ENCODE data around the gene PIGC. TPM values are rescaled to one million over a fixed set of nuclear protein-coding genes. Genes with fewer than 3 reads are reported as not detected.

PIGC gene
- total RNA-seq, 1 donor = 25.2 TPM

DNA sequence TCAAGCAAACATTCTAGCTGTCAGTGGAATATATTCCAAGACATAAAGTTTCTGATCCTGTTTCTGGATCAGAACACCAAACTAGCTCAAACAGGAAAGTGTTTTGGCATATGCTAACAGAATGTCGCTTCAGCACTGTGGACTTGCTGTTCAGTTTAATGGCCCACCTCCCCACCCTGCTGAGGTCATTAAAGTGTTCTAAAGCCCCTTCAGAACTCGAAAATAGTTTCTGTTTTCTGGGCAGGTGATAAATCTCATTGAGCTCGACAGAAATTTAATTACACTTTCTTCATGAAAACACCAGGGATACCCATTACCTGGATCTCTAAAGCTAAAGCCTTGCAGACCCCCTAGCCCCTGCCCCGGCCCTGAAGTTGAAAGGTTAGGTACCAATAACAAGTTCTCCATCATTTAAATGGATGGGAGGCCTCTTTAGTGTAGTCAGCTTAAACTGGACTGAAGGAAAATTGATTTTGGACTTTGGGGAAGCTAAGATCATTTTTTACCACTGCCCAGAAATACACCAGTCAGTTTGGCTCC lies 27.3 kb downstream of the PIGC start:
- DNase-seq (ENCODE audit: low read depth) = no peak
- TF ChIP-seq, protein P1, sequence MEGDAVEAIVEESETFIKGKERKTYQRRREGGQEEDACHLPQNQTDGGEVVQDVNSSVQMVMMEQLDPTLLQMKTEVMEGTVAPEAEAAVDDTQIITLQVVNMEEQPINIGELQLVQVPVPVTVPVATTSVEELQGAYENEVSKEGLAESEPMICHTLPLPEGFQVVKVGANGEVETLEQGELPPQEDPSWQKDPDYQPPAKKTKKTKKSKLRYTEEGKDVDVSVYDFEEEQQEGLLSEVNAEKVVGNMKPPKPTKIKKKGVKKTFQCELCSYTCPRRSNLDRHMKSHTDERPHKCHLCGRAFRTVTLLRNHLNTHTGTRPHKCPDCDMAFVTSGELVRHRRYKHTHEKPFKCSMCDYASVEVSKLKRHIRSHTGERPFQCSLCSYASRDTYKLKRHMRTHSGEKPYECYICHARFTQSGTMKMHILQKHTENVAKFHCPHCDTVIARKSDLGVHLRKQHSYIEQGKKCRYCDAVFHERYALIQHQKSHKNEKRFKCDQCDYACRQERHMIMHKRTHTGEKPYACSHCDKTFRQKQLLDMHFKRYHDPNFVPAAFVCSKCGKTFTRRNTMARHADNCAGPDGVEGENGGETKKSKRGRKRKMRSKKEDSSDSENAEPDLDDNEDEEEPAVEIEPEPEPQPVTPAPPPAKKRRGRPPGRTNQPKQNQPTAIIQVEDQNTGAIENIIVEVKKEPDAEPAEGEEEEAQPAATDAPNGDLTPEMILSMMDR (IDR thresholded peaks at IDR 0.05; ENCODE audit: insufficient read depth, low read length) = no peak
- H3K4me3 ChIP-seq (ENCODE audit: low read depth, low read length) = no peak overlapping the region

DNA sequence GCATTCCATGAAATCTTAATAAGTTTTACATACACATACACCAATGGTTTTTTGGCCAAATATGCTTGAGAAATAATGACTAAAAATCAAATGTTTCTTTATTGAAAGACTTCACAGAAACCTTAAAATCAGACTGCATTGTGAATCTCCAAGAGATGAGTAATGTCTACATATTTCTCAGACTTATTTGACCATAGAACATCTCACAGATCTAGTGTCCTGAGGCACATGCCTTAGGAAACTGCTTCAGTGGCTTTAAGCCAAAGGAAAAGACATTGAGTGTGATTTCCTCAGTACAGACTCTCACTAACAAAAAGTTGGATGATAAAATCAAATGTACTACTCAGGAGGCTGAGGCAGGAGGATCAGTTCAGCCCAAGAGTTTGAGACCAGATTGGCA lies 29.5 kb downstream of the PIGC start:
- TF ChIP-seq, protein P1 (IDR thresholded peaks at IDR 0.05; ENCODE audit: insufficient read depth, low read length) = no peak
- H3K4me3 ChIP-seq (ENCODE audit: low read depth, low read length) = no peak overlapping the region
- no peak for DNase-seq (ENCODE audit: low read depth)

DNA sequence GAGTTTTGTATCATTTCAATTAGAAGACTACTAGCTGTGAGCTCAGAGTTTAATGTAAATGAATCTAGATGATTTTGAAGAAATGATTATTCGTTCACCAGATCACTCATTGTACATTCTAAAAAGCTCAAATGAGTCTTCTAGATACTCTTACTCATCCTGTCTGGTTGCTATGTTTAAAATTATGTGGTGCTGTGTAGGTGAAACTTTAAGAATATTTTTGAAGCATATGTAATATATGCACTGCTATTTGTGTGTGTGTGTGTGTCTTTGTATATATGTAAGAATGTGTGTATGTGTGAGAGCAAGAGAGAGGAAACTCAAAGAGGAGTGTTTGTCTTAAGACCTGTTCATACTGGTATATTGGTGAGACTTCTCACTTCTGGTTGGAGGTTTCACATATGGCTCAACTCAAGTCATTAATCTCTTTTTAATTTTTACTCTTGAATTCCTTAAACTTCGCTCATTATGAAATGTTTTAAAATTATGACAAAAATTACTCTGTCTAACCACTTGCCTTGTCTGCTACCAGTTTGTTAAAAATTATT lies 32.0 kb downstream of the PIGC start:
- DNase-seq (ENCODE audit: low read depth) = no peak
- H3K4me3 ChIP-seq (ENCODE audit: low read depth, low read length) = no peak overlapping the region
- TF ChIP-seq, protein P1 (IDR thresholded peaks at IDR 0.05; ENCODE audit: insufficient read depth, low read length) = no peak

DNA sequence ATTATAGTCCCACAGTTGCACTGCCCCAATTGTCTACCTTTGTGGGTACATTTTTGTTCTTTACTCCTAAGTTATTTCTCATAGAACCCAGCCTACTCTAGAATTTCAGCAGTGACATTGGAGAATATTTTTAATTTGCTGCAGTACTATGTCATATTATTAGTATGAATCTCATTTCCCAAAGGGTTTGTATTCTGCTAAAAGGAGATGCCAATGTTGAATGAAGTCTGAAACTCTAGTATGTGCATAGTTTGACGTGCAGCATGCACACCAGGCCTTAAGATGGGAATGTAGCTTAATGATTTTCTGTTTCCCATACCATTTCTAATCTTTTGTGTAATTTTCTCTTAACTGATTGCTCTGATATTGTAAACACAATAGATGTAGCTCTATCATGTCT lies 33.8 kb downstream of the PIGC start:
- TF ChIP-seq, protein P1 (IDR thresholded peaks at IDR 0.05; ENCODE audit: insufficient read depth, low read length) = no peak
- no peak for DNase-seq (ENCODE audit: low read depth)
- no peak overlapping the region for H3K4me3 ChIP-seq (ENCODE audit: low read depth, low read length)

DNA sequence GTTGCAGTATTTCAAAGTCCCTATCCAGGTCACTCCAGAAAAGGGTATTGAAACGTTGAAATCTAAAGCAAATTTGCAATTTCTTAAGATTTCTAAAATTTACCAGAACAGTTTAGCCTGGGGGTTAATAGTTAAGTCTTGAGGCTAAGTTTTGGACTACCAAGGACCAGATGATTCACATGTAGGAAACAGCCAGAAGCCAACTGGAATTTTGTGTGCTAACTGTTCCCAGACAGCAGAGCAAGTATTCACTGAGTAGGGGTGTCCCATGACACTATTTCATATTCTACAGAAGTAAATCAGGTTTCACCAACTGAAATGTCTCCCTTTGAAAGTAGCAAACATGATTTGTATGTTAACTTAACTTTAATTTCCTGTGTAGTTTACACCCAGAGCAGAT lies 34.9 kb downstream of the PIGC start:
- peak; percentile 36 for DNase-seq (ENCODE audit: low read depth)
- H3K4me3 ChIP-seq (ENCODE audit: low read depth, low read length) = no peak overlapping the region
- TF ChIP-seq, protein P1 (IDR thresholded peaks at IDR 0.05; ENCODE audit: insufficient read depth, low read length) = no peak

DNA sequence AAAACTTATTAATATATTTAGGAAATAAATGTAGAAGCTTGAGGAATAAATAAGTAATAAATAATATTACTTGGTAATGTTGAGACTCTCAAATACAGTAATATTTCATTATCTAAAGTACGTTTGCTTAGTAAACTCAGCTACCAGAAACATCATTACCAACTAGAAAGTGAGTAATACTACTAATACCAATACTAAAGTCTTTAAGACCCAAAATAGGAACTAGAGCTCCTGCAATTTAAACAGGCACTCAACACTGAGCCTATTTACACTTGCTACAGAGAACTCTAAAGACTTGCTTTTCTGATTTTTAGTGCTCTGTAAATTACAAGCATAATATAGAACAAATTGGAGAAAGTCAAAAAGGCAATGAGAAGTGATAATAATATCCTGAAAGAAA lies 36.9 kb downstream of the PIGC start:
- no peak for DNase-seq (ENCODE audit: low read depth)
- no peak overlapping the region for H3K4me3 ChIP-seq (ENCODE audit: low read depth, low read length)
- TF ChIP-seq, protein P1 (IDR thresholded peaks at IDR 0.05; ENCODE audit: insufficient read depth, low read length) = no peak

DNA sequence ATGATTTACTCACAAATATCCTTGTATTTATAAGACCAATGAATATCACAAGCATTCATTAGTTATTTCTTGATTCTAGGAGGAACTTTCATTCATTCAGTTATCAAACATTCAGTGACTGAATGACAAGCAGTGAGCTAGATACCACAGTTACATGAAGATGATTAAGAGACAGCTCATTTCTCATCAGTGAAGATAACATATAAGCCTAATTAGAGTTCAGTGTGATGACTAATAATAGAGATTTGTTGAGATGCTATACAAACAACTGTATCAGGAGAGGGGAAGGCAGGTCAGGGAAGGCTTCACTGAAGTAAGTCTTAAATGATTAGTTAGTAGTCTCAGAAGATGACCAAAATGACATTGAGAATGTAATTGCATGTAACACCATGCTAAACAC lies 38.0 kb downstream of the PIGC start:
- H3K4me3 ChIP-seq (ENCODE audit: low read depth, low read length) = no peak overlapping the region
- TF ChIP-seq, protein P1 (IDR thresholded peaks at IDR 0.05; ENCODE audit: insufficient read depth, low read length) = no peak
- no peak for DNase-seq (ENCODE audit: low read depth)

Measured in fibroblast of the aortic adventitia (primary cell).